IMR-90 (cell line): Measurements from ENCODE around the gene DNAI2. TPM values are rescaled to one million over a fixed set of nuclear protein-coding genes. Genes with fewer than 3 reads are reported as not detected.

Experiments used
- ATAC-seq: fragments of 200-7000 bp; cut with Tn5 transposase; 2 replicates; pipeline ENCODE4 v1.9.1; 2020; ENCODE audit warnings: low read depth, mild to moderate bottlenecking, moderate library complexity
- BruUV-seq: library from RNA; stranded (reverse); fragments of 400-500 nt; replicated peaks from 2 replicates; lab custom pipeline; 2021; lab: Mats Ljungman, UMichigan
- CTCF ChIA-PET: fragments of 300-600 bp; formaldehyde crosslinking; extraction: SDS; loops from one replicate; lab custom pipeline; 2021; ENCODE audit warnings: antibody characterized with exemption; lab: Yijun Ruan, JAX
- POLR2A ChIA-PET: fragments of 300-600 bp; sonication (Branson Sonifier 250); formaldehyde crosslinking; loops from one replicate; lab custom pipeline; 2022; ENCODE audit warnings: antibody characterized with exemption; ENCODE audit not compliant: unreplicated experiment; lab: Charles Lee
- DNase-seq: peaks from one replicate; pipeline ENCODE4 v3.0.0; 2013
- H2AFZ ChIP-seq: replicated peaks from 2 replicates; pipeline ENCODE3; 2013; ENCODE audit warnings: low read length, mild to moderate bottlenecking; ENCODE audit not compliant: poor library complexity
- H2AK5ac ChIP-seq: 2 replicates; pipeline ENCODE4 v1.6.1; 2013; ENCODE audit warnings: low read depth, low read length, inconsistent platforms
- H2AK9ac ChIP-seq: replicated peaks from 2 replicates; pipeline ENCODE3; 2013; ENCODE audit warnings: mild to moderate bottlenecking, low read depth, low read length, moderate library complexity; ENCODE audit not compliant: poor library complexity
- H2BK120ac ChIP-seq: 2 replicates; pipeline ENCODE4 v1.6.1; 2013; ENCODE audit warnings: low read depth, low read length, inconsistent platforms
- H2BK15ac ChIP-seq: 3 replicates; pipeline ENCODE4 v1.6.1; 2013; ENCODE audit warnings: low read depth, low read length, inconsistent platforms
- H2BK20ac ChIP-seq: 2 replicates; pipeline ENCODE4 v1.6.1; 2013; ENCODE audit warnings: low read depth, mild to moderate bottlenecking, inconsistent platforms, low read length, moderate library complexity
- H2BK5ac ChIP-seq: 2 replicates; pipeline ENCODE4 v1.6.1; 2013; ENCODE audit warnings: mild to moderate bottlenecking, low read depth, low read length, inconsistent platforms; ENCODE audit not compliant: poor library complexity, severe bottlenecking
- H3K14ac ChIP-seq: replicated peaks from 2 replicates; pipeline ENCODE4 v1.6.1; 2013; ENCODE audit warnings: low read depth, low read length, inconsistent platforms
- H3K18ac ChIP-seq: 2 replicates; pipeline ENCODE4 v1.6.1; 2013; ENCODE audit warnings: low read depth, low read length, control low read depth
- H3K23ac ChIP-seq: 2 replicates; pipeline ENCODE4 v1.6.1; 2013; ENCODE audit warnings: low read depth, low read length, inconsistent platforms
- H3K27ac ChIP-seq: 2 replicates; pipeline ENCODE4 v1.5.1; 2013; ENCODE audit warnings: mild to moderate bottlenecking, control low read depth, low read length; ENCODE audit not compliant: insufficient read depth
- H3K27me3 ChIP-seq: 2 replicates; pipeline ENCODE4 v1.6.1; 2013; ENCODE audit warnings: low read length; ENCODE audit not compliant: control insufficient read depth, insufficient read depth
- H3K36me3 ChIP-seq: 2 replicates; pipeline ENCODE4 v1.6.1; 2013; ENCODE audit warnings: low read length, mixed read lengths; ENCODE audit not compliant: control insufficient read depth, insufficient read depth
- H3K4ac ChIP-seq: 2 replicates; pipeline ENCODE4 v1.6.1; 2013; ENCODE audit warnings: low read depth, low read length, inconsistent platforms
- H3K4me1 ChIP-seq: 2 replicates; pipeline ENCODE4 v1.6.1; 2013; ENCODE audit warnings: low read length, mixed read lengths; ENCODE audit not compliant: control insufficient read depth, insufficient read depth
- H3K4me2 ChIP-seq: 2 replicates; pipeline ENCODE4 v1.6.1; 2013; ENCODE audit warnings: low read depth, mild to moderate bottlenecking, control low read depth, low read length, moderate library complexity
- H3K4me3 ChIP-seq: 2 replicates; pipeline ENCODE4 v1.5.1; 2013; ENCODE audit warnings: low read depth, mild to moderate bottlenecking, control low read depth, low read length, moderate library complexity; ENCODE audit not compliant: insufficient read depth
- H3K56ac ChIP-seq: 2 replicates; pipeline ENCODE4 v1.6.1; 2013; ENCODE audit warnings: low read length, inconsistent platforms; ENCODE audit not compliant: insufficient read depth; ENCODE audit errors: extremely low read depth
- H3K79me1 ChIP-seq, 2 experiments: 2 replicates each; pipeline ENCODE4 v1.6.1; 2013; ENCODE audit warnings: low read length in 2 of 2, inconsistent platforms in 1 of 2, low read depth in 1 of 2
- H3K9ac ChIP-seq: 2 replicates; pipeline ENCODE4 v1.6.1; 2013; ENCODE audit warnings: low read depth, low read length, control low read depth
- H3K9me1 ChIP-seq: 2 replicates; pipeline ENCODE4 v1.6.1; 2013; ENCODE audit warnings: low read length, inconsistent platforms; ENCODE audit not compliant: insufficient read depth
- H3K9me3 ChIP-seq: 2 replicates; pipeline ENCODE4 v1.6.1; 2013; ENCODE audit warnings: low read length; ENCODE audit not compliant: control insufficient read depth, insufficient read depth
- H4K20me1 ChIP-seq: 2 replicates; pipeline ENCODE4 v1.6.1; 2013; ENCODE audit warnings: low read length, inconsistent platforms; ENCODE audit not compliant: insufficient read depth
- H4K5ac ChIP-seq: 2 replicates; pipeline ENCODE4 v1.6.1; 2013; ENCODE audit warnings: mild to moderate bottlenecking, low read depth, low read length, control low read depth
- H4K8ac ChIP-seq, 2 experiments: 2 replicates each; pipeline ENCODE4 v1.6.1; 2013; ENCODE audit warnings: low read depth in 2 of 2, low read length in 2 of 2, control low read depth in 1 of 2, inconsistent platforms in 1 of 2
- H4K91ac ChIP-seq: 2 replicates; pipeline ENCODE4 v1.6.1; 2013; ENCODE audit warnings: low read depth, low read length, inconsistent platforms; ENCODE audit not compliant: insufficient read depth
- MAZ ChIP-seq: IDR thresholded peaks from 2 replicates; pipeline ENCODE4 v1.6.1; 2012; ENCODE audit warnings: low read depth, mild to moderate bottlenecking, low read length, improper control_type of control experiment, moderate library complexity, borderline replicate concordance
- POLR2A ChIP-seq: IDR thresholded peaks from 2 replicates; pipeline ENCODE4 v1.6.1; 2012; ENCODE audit warnings: mild to moderate bottlenecking, low read depth, low read length
- WGBS, 2 experiments: methylation state at CpG; one replicate each; pipeline versions ENCODE4 v1.1.5 to v1.1.7; 2013; ENCODE audit warnings: missing lambda C conversion rate in 2 of 2; ENCODE audit not compliant: insufficient read length in 1 of 2; ENCODE audit errors: extremely low coverage in 2 of 2; 5-methylcytosine and 5-hydroxymethylcytosine counted together
- dilution Hi-C: fragments of 300-500 bp; cut with HindIII; formaldehyde crosslinking; loops from one replicate; pipeline ENCODE4 v1.14.3; 2018; ENCODE audit warnings: low sequenced_read_pairs; ENCODE audit not compliant: unreplicated experiment
- in situ Hi-C: fragments of 300-500 bp; cut with MboI; formaldehyde crosslinking; loops from 3 replicates; pipeline ENCODE4 v1.14.3; 2019; ENCODE audit warnings: low sequenced_read_pairs, inconsistent platforms, mixed read lengths
- intact Hi-C: fragments of 100-400 bp; cut with micrococcal nuclease; formaldehyde crosslinking; loops from 2 replicates; pipeline ENCODE4 v1.10.0; 2022
- polyA plus RNA-seq, 3 experiments: library from polyadenylated mRNA; depleted of rRNA; stranded (reverse); fragments of >200 nt; gene quantifications; 2 replicates each; pipeline ENCODE4 v1.2.3, GENCODE V29; 2012; ENCODE audit warnings: low replicate concordance in 1 of 3
- total RNA-seq: library from RNA; depleted of rRNA; stranded (reverse); fragments of >200 nt; gene quantifications from 2 replicates; pipeline ENCODE4 v1.2.3, GENCODE V29; 2012

DNAI2 gene
- total and polyA plus RNA-seq, 2 of the 4 experiments (the other 2 are of a cell fraction): not detected

- Histone ChIP-seq H3K56ac (no peak overlapping the region), H2AFZ (no peak overlapping the region), H4K20me1 (no peaks in the 10 kb centered on the region), H3K4me3 (no peak overlapping the region), H3K9ac (no peak overlapping the region), H2BK20ac (no peak overlapping the region), H3K14ac (no peak overlapping the region), H2AK5ac (no peak overlapping the region), H3K4me1 (no peaks in the 10 kb centered on the region), H3K27ac (no peak overlapping the region), H3K23ac (no peak overlapping the region), H3K9me3 (no peaks in the 10 kb centered on the region), H3K18ac (no peak overlapping the region), H3K9me1 (no peaks in the 10 kb centered on the region), H2BK5ac (no peak overlapping the region), H4K91ac (no peak overlapping the region), H2BK15ac (no peak overlapping the region), H3K36me3 (no peaks in the 10 kb centered on the region), H2BK120ac (no peak overlapping the region), H3K79me1 (no peaks in the 10 kb centered on the region), H4K5ac (no peak overlapping the region), H3K27me3 (peaks cover 16% of the 10 kb centered on the region; the same call in 1 of the 2 replicates), H4K8ac (no peak overlapping the region), H3K4ac (no peak overlapping the region), H2AK9ac (no peak overlapping the region), H3K4me2 (no peak overlapping the region)
- dilution Hi-C loops (no loop called here), intact Hi-C loops (no loop called here), in situ Hi-C loops (no loop called here)
- no peak for DNase-seq
- BruUV-seq: no TSS peak
- CTCF ChIA-PET: interaction anchor here (0.6 kb wide), 1 partner anchor 19 kb away, joined by 3 read pairs; no protein-coding TSS in a partner anchor
- no peak for ATAC-seq
- POLR2A ChIA-PET: no interaction called here
- TF ChIP-seq POLR2A (no peak), MAZ (no peak)
- WGBS, 2 experiments: no CpG with 5 or more reads among the region's 8 CpGs
These were observed 81.0 kb downstream of the DNAI2 start for GRCh38 chr17:74355065-74355464.
